ENCODE data around the gene SAE1. TPM values are rescaled to one million over a fixed set of nuclear protein-coding genes. Genes with fewer than 3 reads are reported as not detected.
"Not testable (repeated sequence)": the region's sequence is repeated elsewhere in the genome, so short reads cannot be mapped to it uniquely, and the experiment has no call there.

Gene SAE1
- total RNA-seq, 2 donors from 2014 or later: 14.5 to 21.5 TPM

DNA sequence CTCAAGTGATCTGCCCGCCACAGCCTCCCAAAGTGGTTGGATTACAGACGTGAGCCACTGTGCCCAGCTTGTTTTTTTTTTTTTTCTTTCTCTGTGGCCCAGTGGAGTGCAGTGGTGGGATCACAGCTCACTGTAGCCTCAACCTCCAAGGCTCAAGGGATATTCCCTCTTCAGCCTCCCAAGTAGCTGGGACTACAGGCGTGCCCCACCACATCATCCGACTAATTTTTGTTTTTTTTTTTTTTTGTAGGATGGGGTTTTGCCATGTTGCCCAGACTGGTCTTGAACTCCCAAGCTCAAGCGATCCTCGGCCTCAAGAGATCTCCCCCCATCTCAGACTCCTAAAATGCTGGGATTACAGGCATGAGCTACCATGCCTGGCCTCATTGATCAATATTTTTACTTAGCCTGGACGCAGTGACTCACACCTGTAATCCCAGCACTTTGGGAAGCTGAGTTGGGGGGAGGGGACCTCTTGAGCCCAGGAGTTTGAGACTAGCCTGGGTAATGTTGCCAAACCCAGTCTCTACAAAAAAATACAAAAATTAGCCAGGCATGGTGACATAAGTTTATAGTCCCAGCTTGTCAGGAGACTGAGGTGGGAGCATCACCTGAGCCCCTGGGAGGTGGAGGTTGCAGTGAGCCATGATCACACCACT lies 1.7 kb downstream of the SAE1 start:
- no peak for ATAC-seq
- WGBS, 2 donors: 89 to 91% methylated on average over 7 of the region's 7 CpGs
- H3K27ac ChIP-seq: no peak overlapping the region

DNA sequence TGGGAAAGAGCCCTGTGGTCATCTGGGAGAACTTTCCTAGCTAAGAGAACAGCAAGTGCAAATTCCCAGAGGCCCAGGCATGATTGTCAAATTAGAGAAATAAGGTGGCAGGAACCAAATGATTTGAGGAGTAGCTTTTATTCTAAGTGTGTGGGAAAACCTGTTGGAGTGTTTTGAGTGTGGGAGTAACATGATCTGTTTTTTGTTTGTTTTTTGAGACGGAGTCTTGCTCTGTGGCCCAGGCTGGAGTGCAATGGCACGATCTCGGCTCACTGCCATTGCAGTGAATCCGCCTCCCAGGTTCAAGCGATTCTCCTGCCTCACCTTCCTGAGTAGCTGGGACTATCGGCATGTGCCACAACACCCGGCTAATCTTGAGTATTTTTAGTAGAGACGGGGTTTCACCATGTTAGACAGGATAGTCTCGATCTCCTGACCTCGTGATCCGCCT lies 2.4 kb downstream of the SAE1 start:
- 74 to 85% methylated on average over 11 of the region's 11 CpGs for WGBS, 2 donors
- ATAC-seq (no peak), DNase-seq (no peak)
- Histone ChIP-seq H3K27ac (no peak overlapping the region), H3K36me3 (replicated peaks in 1 of 2; ENCODE audit: insufficient read depth in 1 of 2, low read depth in 2 of 2) (no peaks in the 10 kb centered on the region), H3K27me3 (no peaks in the 10 kb centered on the region), H3K4me3 (no peak overlapping the region), H3K9me3 (no peaks in the 10 kb centered on the region), H3K4me1 (peaks cover 22% of the 10 kb centered on the region)
- TF ChIP-seq, protein P1, sequence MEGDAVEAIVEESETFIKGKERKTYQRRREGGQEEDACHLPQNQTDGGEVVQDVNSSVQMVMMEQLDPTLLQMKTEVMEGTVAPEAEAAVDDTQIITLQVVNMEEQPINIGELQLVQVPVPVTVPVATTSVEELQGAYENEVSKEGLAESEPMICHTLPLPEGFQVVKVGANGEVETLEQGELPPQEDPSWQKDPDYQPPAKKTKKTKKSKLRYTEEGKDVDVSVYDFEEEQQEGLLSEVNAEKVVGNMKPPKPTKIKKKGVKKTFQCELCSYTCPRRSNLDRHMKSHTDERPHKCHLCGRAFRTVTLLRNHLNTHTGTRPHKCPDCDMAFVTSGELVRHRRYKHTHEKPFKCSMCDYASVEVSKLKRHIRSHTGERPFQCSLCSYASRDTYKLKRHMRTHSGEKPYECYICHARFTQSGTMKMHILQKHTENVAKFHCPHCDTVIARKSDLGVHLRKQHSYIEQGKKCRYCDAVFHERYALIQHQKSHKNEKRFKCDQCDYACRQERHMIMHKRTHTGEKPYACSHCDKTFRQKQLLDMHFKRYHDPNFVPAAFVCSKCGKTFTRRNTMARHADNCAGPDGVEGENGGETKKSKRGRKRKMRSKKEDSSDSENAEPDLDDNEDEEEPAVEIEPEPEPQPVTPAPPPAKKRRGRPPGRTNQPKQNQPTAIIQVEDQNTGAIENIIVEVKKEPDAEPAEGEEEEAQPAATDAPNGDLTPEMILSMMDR (IDR thresholded peaks at IDR 0.05): no peak
- intact Hi-C loops (cut with DNase I): no loop called here

More for the DNA sequence above, 1.7 kb downstream of the SAE1 start:
- H3K4me1 ChIP-seq: peaks cover 22% of the 10 kb centered on the region
- H3K4me3 ChIP-seq: no peak overlapping the region
- no peaks in the 10 kb centered on the region for H3K9me3 ChIP-seq
- DNase-seq: no peak
- no peaks in the 10 kb centered on the region for H3K27me3 ChIP-seq
- intact Hi-C loops (cut with DNase I): no loop called here
- H3K36me3 ChIP-seq (replicated peaks in 1 of 2; ENCODE audit: insufficient read depth in 1 of 2, low read depth in 2 of 2): no peaks in the 10 kb centered on the region
- TF ChIP-seq, protein P1 (IDR thresholded peaks at IDR 0.05): no peak
- no peak for TF ChIP-seq POLR2A (IDR thresholded peaks at IDR 0.05)

DNA sequence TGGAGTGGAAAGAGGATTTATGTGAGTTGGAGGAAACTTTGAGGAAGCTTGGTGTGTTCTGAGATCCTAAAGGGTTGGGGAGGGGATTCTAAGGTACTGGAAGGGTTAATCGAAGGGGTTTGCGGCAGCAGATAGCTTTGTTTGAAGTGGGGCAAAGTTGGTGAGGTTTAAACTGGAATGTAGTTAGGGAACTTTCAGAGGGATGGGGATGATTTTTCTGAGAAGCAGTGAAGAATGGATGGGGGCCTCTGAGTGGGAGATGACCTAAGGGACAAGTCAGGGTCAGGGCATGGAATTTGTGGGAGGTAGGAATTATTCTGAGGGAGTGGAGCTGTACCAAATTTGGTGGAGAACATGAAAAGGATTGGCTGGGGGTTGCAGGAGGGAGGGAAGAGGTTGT lies 3.9 kb downstream of the SAE1 start:
- DNase-seq (no peak), ATAC-seq (no peak)
- peaks cover 22% of the 10 kb centered on the region for H3K4me1 ChIP-seq
- H3K27me3 ChIP-seq: no peaks in the 10 kb centered on the region
- H3K27ac ChIP-seq: no peak overlapping the region
- no peaks in the 10 kb centered on the region for H3K9me3 ChIP-seq
- 30 to 39% methylated on average over 2 of the region's 2 CpGs for WGBS, 2 donors
- no peak overlapping the region for H3K4me3 ChIP-seq
- TF ChIP-seq, protein P1 (IDR thresholded peaks at IDR 0.05): no peak
- no peak for TF ChIP-seq POLR2A (IDR thresholded peaks at IDR 0.05)
- intact Hi-C loops (cut with DNase I): no loop called here
- H3K36me3 ChIP-seq (replicated peaks in 1 of 2; ENCODE audit: insufficient read depth in 1 of 2, low read depth in 2 of 2): no peaks in the 10 kb centered on the region

DNA sequence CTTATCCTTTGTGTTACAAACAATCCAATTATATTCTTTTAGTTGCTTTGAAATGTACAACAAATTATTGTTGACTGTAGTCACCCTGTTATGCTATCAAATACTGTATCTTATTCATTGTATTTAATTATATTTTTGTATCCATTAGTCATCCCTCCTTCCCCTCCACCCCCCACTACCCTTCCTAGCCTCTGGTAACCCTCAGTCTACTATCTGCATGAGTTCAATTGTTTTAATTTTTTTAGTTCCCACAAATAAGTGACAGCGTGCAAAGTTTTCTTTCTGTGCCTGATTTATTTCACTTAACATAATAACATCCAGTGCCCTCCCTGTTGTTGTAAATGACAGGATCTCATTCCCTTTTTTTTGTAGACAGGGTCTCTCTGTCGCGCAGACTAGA lies 4.5 kb downstream of the SAE1 start:
- Histone ChIP-seq H3K36me3 (replicated peaks in 1 of 2; ENCODE audit: insufficient read depth in 1 of 2, low read depth in 2 of 2) (no peaks in the 10 kb centered on the region), H3K4me3 (no peak overlapping the region), H3K27me3 (no peaks in the 10 kb centered on the region), H3K4me1 (peaks cover 19% of the 10 kb centered on the region), H3K9me3 (no peaks in the 10 kb centered on the region), H3K27ac (no peak overlapping the region)
- intact Hi-C loops (cut with DNase I): no loop called here
- DNase-seq (no peak), ATAC-seq (no peak)
- TF ChIP-seq POLR2A (IDR thresholded peaks at IDR 0.05): no peak
- TF ChIP-seq, protein P1 (IDR thresholded peaks at IDR 0.05): no peak
- 76 to 81% methylated on average over 3 of the region's 3 CpGs for WGBS, 2 donors

DNA sequence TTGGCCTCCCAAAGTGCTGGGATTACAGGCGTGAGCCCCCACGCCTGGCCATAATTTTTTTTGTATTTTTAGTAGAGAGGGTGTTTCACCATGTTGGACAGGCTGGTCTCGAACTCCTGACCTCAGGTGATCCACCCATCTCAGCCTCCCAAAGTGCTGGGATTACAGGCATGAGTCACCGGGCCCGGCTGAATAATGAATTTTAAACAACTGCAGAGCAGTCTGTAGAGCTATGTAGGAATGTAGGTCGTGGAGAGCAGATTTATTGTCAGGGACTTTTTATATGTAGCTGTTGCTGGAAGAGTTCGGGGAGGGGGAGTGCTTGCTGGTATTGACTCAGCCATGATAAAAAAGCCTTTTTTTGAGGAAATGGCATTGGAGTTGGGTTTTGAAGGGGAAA lies 10.6 kb downstream of the SAE1 start:
- intact Hi-C loops (cut with DNase I); ATAC-seq; H3K27me3 ChIP-seq; H3K9me3 ChIP-seq; H3K4me3 ChIP-seq; H3K4me1 ChIP-seq; DNase-seq; H3K27ac ChIP-seq: not testable (repeated sequence)
- WGBS, 2 donors: 70 to 76% methylated on average over 6 to 7 of the region's 7 CpGs
- H3K36me3 ChIP-seq (replicated peaks in 1 of 2; ENCODE audit: insufficient read depth in 1 of 2, low read depth in 2 of 2): peaks cover 13 to 17% of the 10 kb centered on the region in 2 donors
